IPS-18a (cell line): Measurements from ENCODE around the gene ADAMTS3.

Source experiments
- H3K27ac ChIP-seq: one replicate; pipeline ENCODE4 v1.5.1; 2013; ENCODE audit warnings: low read length
- H3K27me3 ChIP-seq: one replicate; pipeline ENCODE4 v1.6.1; 2013; ENCODE audit warnings: mild to moderate bottlenecking, low read length; ENCODE audit not compliant: control insufficient read depth, insufficient read depth
- H3K36me3 ChIP-seq: one replicate; pipeline ENCODE4 v1.6.1; 2013; ENCODE audit warnings: low read depth, low read length; ENCODE audit not compliant: control insufficient read depth
- H3K4me1 ChIP-seq: one replicate; pipeline ENCODE4 v1.6.1; 2013; ENCODE audit warnings: low read depth, low read length; ENCODE audit not compliant: control insufficient read depth
- H3K4me3 ChIP-seq: one replicate; pipeline ENCODE4 v1.5.1; 2013; ENCODE audit warnings: low read length
- H3K9ac ChIP-seq: one replicate; pipeline ENCODE4 v1.6.1; 2013; ENCODE audit warnings: mild to moderate bottlenecking, low read length, moderate library complexity
- H3K9me3 ChIP-seq: one replicate; pipeline ENCODE4 v1.6.1; 2013; ENCODE audit warnings: low read depth, low read length; ENCODE audit not compliant: control insufficient read depth

The ADAMTS3 gene

GRCh38 chr4:72568959-72569718, at the start of gene ADAMTS3:
Gene ADAMTS3 (minus strand): TSS chr4:72569221. CDS start chr4:72568762, 459 bp downstream.
- Histone ChIP-seq H3K4me1 (peaks cover 16% of the 10 kb centered on the region), H3K27ac (no peak within 1 kb of the TSS), H3K9me3 (no peaks in the 10 kb centered on the region), H3K36me3 (no peaks in the 10 kb centered on the region), H3K9ac (peak within 1 kb of the TSS; percentile 61), H3K4me3 (peak within 1 kb of the TSS; percentile 82), H3K27me3 (peaks cover 7% of the 10 kb centered on the region)

- Histone ChIP-seq H3K9me3 (no peaks in the 10 kb centered on the region), H3K9ac (no peak overlapping the region), H3K36me3 (no peaks in the 10 kb centered on the region), H3K4me1 (no peaks in the 10 kb centered on the region), H3K27ac (no peak overlapping the region), H3K4me3 (no peak overlapping the region), H3K27me3 (no peaks in the 10 kb centered on the region)
Measured at GRCh38 chr4:72613959-72614358, 44.9 kb upstream of the ADAMTS3 start.

DNA sequence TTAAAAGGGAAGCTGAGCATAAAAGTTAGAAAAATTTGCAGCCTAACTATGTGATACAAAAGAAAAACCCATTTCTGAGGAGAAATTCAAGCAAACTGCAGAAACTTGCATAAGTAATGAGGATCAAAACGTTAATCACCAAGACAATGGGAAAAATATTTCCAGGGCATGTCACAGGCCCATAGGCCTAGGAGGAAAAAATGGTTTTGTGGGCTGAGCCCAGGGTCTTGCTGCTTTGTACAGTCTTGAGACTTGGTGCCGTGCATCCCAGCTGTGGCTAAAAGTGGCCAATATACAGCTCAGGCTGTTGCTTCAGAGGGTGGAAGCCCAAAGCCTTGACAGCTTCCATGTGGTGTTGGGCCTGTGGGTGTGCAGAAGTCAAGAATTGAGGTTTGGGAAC, 37.7 kb upstream of the ADAMTS3 start:
- Histone ChIP-seq H3K27me3 (no peaks in the 10 kb centered on the region), H3K9ac (no peak overlapping the region), H3K27ac (no peak overlapping the region), H3K4me1 (no peaks in the 10 kb centered on the region), H3K4me3 (no peak overlapping the region), H3K9me3 (peaks cover 9% of the 10 kb centered on the region), H3K36me3 (no peaks in the 10 kb centered on the region)

- Histone ChIP-seq H3K4me3 (no peak overlapping the region), H3K9me3 (peaks cover 9% of the 10 kb centered on the region), H3K27ac (no peak overlapping the region), H3K36me3 (no peaks in the 10 kb centered on the region), H3K9ac (no peak overlapping the region), H3K4me1 (no peaks in the 10 kb centered on the region), H3K27me3 (no peaks in the 10 kb centered on the region)
Measured at GRCh38 chr4:72604324-72604723, 35.3 kb upstream of the ADAMTS3 start.

- H3K27me3 ChIP-seq: no peaks in the 10 kb centered on the region
- H3K9ac ChIP-seq: no peak overlapping the region
- H3K4me1 ChIP-seq: no peaks in the 10 kb centered on the region
- H3K27ac ChIP-seq: no peak overlapping the region
- H3K4me3 ChIP-seq: no peak overlapping the region
- no peaks in the 10 kb centered on the region for H3K36me3 ChIP-seq
- H3K9me3 ChIP-seq: peaks cover 9% of the 10 kb centered on the region
Measured at GRCh38 chr4:72602396-72603376, 33.7 kb upstream of the ADAMTS3 start.

DNA sequence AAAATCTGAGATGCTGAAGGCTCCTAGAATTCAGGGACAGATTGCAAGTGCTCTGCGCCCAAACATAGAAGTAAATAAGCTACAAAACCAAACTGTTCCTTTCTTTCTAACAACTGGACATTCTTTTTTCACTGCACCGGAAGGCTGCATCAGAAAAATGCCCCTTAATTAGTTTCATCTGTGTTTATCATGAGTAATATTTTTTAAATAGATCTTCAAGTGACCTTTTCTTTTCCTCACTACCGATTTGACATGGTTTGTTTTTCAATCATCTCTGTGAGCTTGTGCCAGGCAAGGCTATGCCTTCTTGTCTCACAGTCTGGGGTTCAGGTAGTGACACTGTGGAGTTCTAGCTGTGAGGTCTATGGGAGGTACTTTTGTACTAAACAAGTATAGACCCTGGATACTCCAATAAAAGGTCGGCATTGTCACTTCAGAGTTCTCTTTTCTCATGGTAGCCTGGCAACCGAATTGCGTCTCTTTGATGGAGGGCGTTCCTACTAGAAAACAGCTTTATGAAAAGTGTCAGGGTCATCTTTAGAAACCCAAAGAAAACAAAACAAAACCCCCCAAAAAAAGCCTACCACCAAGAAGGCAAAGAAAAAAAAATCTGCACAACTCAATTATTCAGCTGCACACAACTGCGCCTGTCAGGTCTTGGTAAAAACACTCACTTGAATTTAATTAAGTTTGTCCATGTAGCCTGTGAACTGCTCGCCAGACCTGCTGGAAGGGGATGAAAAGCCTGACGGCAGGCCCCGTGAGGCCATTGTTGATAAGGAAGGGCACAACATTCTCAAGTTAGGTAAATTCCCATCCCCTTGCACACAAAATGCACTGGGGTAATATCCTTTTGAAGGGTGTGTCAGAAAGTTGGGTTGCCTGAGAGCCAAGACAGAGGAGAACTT, 22.8 kb upstream of the ADAMTS3 start:
- no peaks in the 10 kb centered on the region for H3K9me3 ChIP-seq
- no peak overlapping the region for H3K27ac ChIP-seq
- H3K36me3 ChIP-seq: no peaks in the 10 kb centered on the region
- H3K4me1 ChIP-seq: no peaks in the 10 kb centered on the region
- H3K27me3 ChIP-seq: no peaks in the 10 kb centered on the region
- no peak overlapping the region for H3K4me3 ChIP-seq
- no peak overlapping the region for H3K9ac ChIP-seq

GRCh38 chr4:72587334-72587733, 18.3 kb upstream of the ADAMTS3 start:
- Histone ChIP-seq H3K27me3 (no peaks in the 10 kb centered on the region), H3K9me3 (no peaks in the 10 kb centered on the region), H3K4me1 (no peaks in the 10 kb centered on the region), H3K4me3 (no peak overlapping the region), H3K27ac (no peak overlapping the region), H3K9ac (no peak overlapping the region), H3K36me3 (no peaks in the 10 kb centered on the region)

DNA sequence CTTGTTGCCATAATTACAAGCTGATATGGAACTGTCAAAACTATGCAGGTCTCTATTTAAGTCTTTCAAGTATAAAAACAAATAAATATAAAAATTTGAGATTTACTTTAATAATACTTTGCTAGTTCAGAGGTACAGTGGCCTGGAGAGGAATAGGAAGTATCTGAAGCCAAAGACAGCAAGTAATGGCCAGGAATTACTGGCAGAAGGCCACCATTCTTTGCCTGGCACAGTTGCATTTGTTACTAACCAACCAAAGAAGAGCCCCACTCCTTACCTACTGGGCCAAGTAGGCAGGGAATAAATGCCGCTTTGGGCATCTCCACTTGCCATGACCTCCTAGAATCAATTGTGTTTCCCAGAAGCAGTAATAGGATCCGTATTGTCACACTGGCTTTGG, 13.8 kb upstream of the ADAMTS3 start:
- Histone ChIP-seq H3K36me3 (no peaks in the 10 kb centered on the region), H3K4me3 (no peak overlapping the region), H3K27ac (no peak overlapping the region), H3K9ac (no peak overlapping the region), H3K4me1 (no peaks in the 10 kb centered on the region), H3K27me3 (no peaks in the 10 kb centered on the region), H3K9me3 (no peaks in the 10 kb centered on the region)

DNA sequence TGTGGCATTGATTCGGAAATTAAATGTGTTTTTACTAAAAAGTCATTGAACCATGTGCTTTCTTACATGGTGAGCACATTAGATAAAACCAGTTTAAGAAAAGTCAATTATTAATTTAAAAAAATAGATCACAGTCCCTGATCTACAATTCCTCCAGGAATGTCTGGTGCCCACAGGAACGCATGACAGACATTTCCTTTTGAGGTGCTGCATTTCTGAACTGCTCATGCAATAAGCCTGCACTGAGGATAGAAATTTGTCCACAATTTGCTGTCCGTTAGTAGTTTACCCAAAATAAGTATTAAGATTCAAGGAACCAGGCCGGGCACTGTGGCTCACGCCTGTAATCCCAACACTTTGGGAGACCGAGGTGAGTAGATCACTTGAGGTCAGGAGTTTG, 8.2 kb upstream of the ADAMTS3 start:
- H3K4me1 ChIP-seq: no peaks in the 10 kb centered on the region
- no peak overlapping the region for H3K9ac ChIP-seq
- no peak overlapping the region for H3K27ac ChIP-seq
- H3K27me3 ChIP-seq: no peaks in the 10 kb centered on the region
- no peaks in the 10 kb centered on the region for H3K9me3 ChIP-seq
- no peak overlapping the region for H3K4me3 ChIP-seq
- no peaks in the 10 kb centered on the region for H3K36me3 ChIP-seq

- H3K27ac ChIP-seq: no peak overlapping the region
- H3K4me3 ChIP-seq: no peak overlapping the region
- H3K36me3 ChIP-seq: no peaks in the 10 kb centered on the region
- H3K9me3 ChIP-seq: no peaks in the 10 kb centered on the region
- peaks cover 16% of the 10 kb centered on the region for H3K4me1 ChIP-seq
- no peak overlapping the region for H3K9ac ChIP-seq
- peaks cover 7% of the 10 kb centered on the region for H3K27me3 ChIP-seq
Measured at GRCh38 chr4:72571337-72571736, 2.3 kb upstream of the ADAMTS3 start.

DNA sequence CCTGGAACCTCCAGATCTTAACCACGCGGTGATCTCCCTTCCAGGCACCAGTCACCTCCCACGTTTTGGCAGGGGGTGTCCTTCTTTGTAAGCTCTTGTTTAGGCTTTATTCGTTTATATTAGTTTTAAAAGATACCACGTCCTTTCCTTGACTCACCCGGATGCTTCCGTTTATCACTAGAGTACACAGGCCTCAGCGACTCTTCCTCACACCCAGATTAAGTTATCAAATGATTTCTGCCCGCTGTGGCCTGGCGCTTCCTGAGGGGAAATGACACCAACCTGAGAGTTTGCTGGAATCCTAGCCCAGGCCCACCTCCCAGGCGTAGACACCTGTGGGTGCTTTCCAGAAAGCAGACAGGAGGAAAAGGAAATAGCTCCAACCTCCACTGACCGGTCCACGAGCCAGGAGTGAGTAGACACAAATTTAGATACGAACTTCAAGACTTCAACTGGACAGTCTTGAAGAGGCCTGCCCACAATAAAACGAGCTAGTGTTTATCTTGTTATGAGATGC, 756 bp upstream of the ADAMTS3 start:
- Histone ChIP-seq H3K27me3 (peaks cover 7% of the 10 kb centered on the region), H3K4me3 (peak overlapping the region; percentile 82), H3K4me1 (peaks cover 16% of the 10 kb centered on the region), H3K9me3 (no peaks in the 10 kb centered on the region), H3K9ac (peak overlapping the region; percentile 61), H3K36me3 (no peaks in the 10 kb centered on the region), H3K27ac (no peak overlapping the region)
